IMR-90 (cell line): Measurements from ENCODE around the gene PCID2. TPM values are rescaled to one million over a fixed set of nuclear protein-coding genes. Genes with fewer than 3 reads are reported as not detected.

Source experiments
- ATAC-seq: fragments of 200-7000 bp; cut with Tn5 transposase; 2 replicates; pipeline ENCODE4 v1.9.1; 2020; ENCODE audit warnings: low read depth, mild to moderate bottlenecking, moderate library complexity
- BruUV-seq: library from RNA; stranded (reverse); fragments of 400-500 nt; replicated peaks from 2 replicates; lab custom pipeline; 2021; lab: Mats Ljungman, UMichigan
- CTCF ChIA-PET: fragments of 300-600 bp; formaldehyde crosslinking; extraction: SDS; loops from one replicate; lab custom pipeline; 2021; ENCODE audit warnings: antibody characterized with exemption; lab: Yijun Ruan, JAX
- POLR2A ChIA-PET: fragments of 300-600 bp; sonication (Branson Sonifier 250); formaldehyde crosslinking; loops from one replicate; lab custom pipeline; 2022; ENCODE audit warnings: antibody characterized with exemption; ENCODE audit not compliant: unreplicated experiment; lab: Charles Lee
- DNase-seq: peaks from one replicate; pipeline ENCODE4 v3.0.0; 2013
- H2AFZ ChIP-seq: replicated peaks from 2 replicates; pipeline ENCODE3; 2013; ENCODE audit warnings: low read length, mild to moderate bottlenecking; ENCODE audit not compliant: poor library complexity
- H2AK5ac ChIP-seq: 2 replicates; pipeline ENCODE4 v1.6.1; 2013; ENCODE audit warnings: low read depth, low read length, inconsistent platforms
- H2AK9ac ChIP-seq: replicated peaks from 2 replicates; pipeline ENCODE3; 2013; ENCODE audit warnings: mild to moderate bottlenecking, low read depth, low read length, moderate library complexity; ENCODE audit not compliant: poor library complexity
- H2BK120ac ChIP-seq: 2 replicates; pipeline ENCODE4 v1.6.1; 2013; ENCODE audit warnings: low read depth, low read length, inconsistent platforms
- H2BK15ac ChIP-seq: 3 replicates; pipeline ENCODE4 v1.6.1; 2013; ENCODE audit warnings: low read depth, low read length, inconsistent platforms
- H2BK20ac ChIP-seq: 2 replicates; pipeline ENCODE4 v1.6.1; 2013; ENCODE audit warnings: low read depth, mild to moderate bottlenecking, inconsistent platforms, low read length, moderate library complexity
- H2BK5ac ChIP-seq: 2 replicates; pipeline ENCODE4 v1.6.1; 2013; ENCODE audit warnings: mild to moderate bottlenecking, low read depth, low read length, inconsistent platforms; ENCODE audit not compliant: poor library complexity, severe bottlenecking
- H3K14ac ChIP-seq: replicated peaks from 2 replicates; pipeline ENCODE4 v1.6.1; 2013; ENCODE audit warnings: low read depth, low read length, inconsistent platforms
- H3K18ac ChIP-seq: 2 replicates; pipeline ENCODE4 v1.6.1; 2013; ENCODE audit warnings: low read depth, low read length, control low read depth
- H3K23ac ChIP-seq: 2 replicates; pipeline ENCODE4 v1.6.1; 2013; ENCODE audit warnings: low read depth, low read length, inconsistent platforms
- H3K27ac ChIP-seq: 2 replicates; pipeline ENCODE4 v1.5.1; 2013; ENCODE audit warnings: mild to moderate bottlenecking, control low read depth, low read length; ENCODE audit not compliant: insufficient read depth
- H3K27me3 ChIP-seq: 2 replicates; pipeline ENCODE4 v1.6.1; 2013; ENCODE audit warnings: low read length; ENCODE audit not compliant: control insufficient read depth, insufficient read depth
- H3K36me3 ChIP-seq: 2 replicates; pipeline ENCODE4 v1.6.1; 2013; ENCODE audit warnings: low read length, mixed read lengths; ENCODE audit not compliant: control insufficient read depth, insufficient read depth
- H3K4ac ChIP-seq: 2 replicates; pipeline ENCODE4 v1.6.1; 2013; ENCODE audit warnings: low read depth, low read length, inconsistent platforms
- H3K4me1 ChIP-seq: 2 replicates; pipeline ENCODE4 v1.6.1; 2013; ENCODE audit warnings: low read length, mixed read lengths; ENCODE audit not compliant: control insufficient read depth, insufficient read depth
- H3K4me2 ChIP-seq: 2 replicates; pipeline ENCODE4 v1.6.1; 2013; ENCODE audit warnings: low read depth, mild to moderate bottlenecking, control low read depth, low read length, moderate library complexity
- H3K4me3 ChIP-seq: 2 replicates; pipeline ENCODE4 v1.5.1; 2013; ENCODE audit warnings: low read depth, mild to moderate bottlenecking, control low read depth, low read length, moderate library complexity; ENCODE audit not compliant: insufficient read depth
- H3K56ac ChIP-seq: 2 replicates; pipeline ENCODE4 v1.6.1; 2013; ENCODE audit warnings: low read length, inconsistent platforms; ENCODE audit not compliant: insufficient read depth; ENCODE audit errors: extremely low read depth
- H3K79me1 ChIP-seq, 2 experiments: 2 replicates each; pipeline ENCODE4 v1.6.1; 2013; ENCODE audit warnings: low read length in 2 of 2, inconsistent platforms in 1 of 2, low read depth in 1 of 2
- H3K9ac ChIP-seq: 2 replicates; pipeline ENCODE4 v1.6.1; 2013; ENCODE audit warnings: low read depth, low read length, control low read depth
- H3K9me1 ChIP-seq: 2 replicates; pipeline ENCODE4 v1.6.1; 2013; ENCODE audit warnings: low read length, inconsistent platforms; ENCODE audit not compliant: insufficient read depth
- H3K9me3 ChIP-seq: 2 replicates; pipeline ENCODE4 v1.6.1; 2013; ENCODE audit warnings: low read length; ENCODE audit not compliant: control insufficient read depth, insufficient read depth
- H4K20me1 ChIP-seq: 2 replicates; pipeline ENCODE4 v1.6.1; 2013; ENCODE audit warnings: low read length, inconsistent platforms; ENCODE audit not compliant: insufficient read depth
- H4K5ac ChIP-seq: 2 replicates; pipeline ENCODE4 v1.6.1; 2013; ENCODE audit warnings: mild to moderate bottlenecking, low read depth, low read length, control low read depth
- H4K8ac ChIP-seq, 2 experiments: 2 replicates each; pipeline ENCODE4 v1.6.1; 2013; ENCODE audit warnings: low read depth in 2 of 2, low read length in 2 of 2, control low read depth in 1 of 2, inconsistent platforms in 1 of 2
- H4K91ac ChIP-seq: 2 replicates; pipeline ENCODE4 v1.6.1; 2013; ENCODE audit warnings: low read depth, low read length, inconsistent platforms; ENCODE audit not compliant: insufficient read depth
- BHLHE40 ChIP-seq: fragments of 150-350 bp; IDR thresholded peaks from 2 replicates; pipeline ENCODE4 v1.6.1; 2016; ENCODE audit warnings: mild to moderate bottlenecking, low read depth, low read length
- CEBPB ChIP-seq: IDR thresholded peaks from 2 replicates; pipeline ENCODE4 v1.6.1; 2012; ENCODE audit warnings: low read depth, low read length, improper control_type of control experiment
- FOS ChIP-seq: fragments of 150-350 bp; IDR thresholded peaks from 2 replicates; pipeline ENCODE4 v1.6.1; 2016; ENCODE audit warnings: low read depth, low read length
- MAZ ChIP-seq: IDR thresholded peaks from 2 replicates; pipeline ENCODE4 v1.6.1; 2012; ENCODE audit warnings: low read depth, mild to moderate bottlenecking, low read length, improper control_type of control experiment, moderate library complexity, borderline replicate concordance
- MXI1 ChIP-seq: IDR thresholded peaks from 2 replicates; pipeline ENCODE4 v1.6.1; 2012; ENCODE audit warnings: low read depth, mild to moderate bottlenecking, low read length, moderate library complexity, borderline replicate concordance
- NFE2L2 ChIP-seq: fragments of 150-350 bp; IDR thresholded peaks from 2 replicates; pipeline ENCODE4 v1.6.1; 2016; ENCODE audit warnings: low read depth, mild to moderate bottlenecking, low read length
- POLR2A ChIP-seq: IDR thresholded peaks from 2 replicates; pipeline ENCODE4 v1.6.1; 2012; ENCODE audit warnings: mild to moderate bottlenecking, low read depth, low read length
- RAD21 ChIP-seq: IDR thresholded peaks from 2 replicates; pipeline ENCODE4 v1.6.1; 2012; ENCODE audit warnings: low read length, improper control_type of control experiment
- RCOR1 ChIP-seq: IDR thresholded peaks from 2 replicates; pipeline ENCODE4 v1.6.1; 2012; ENCODE audit warnings: mild to moderate bottlenecking, low read length, improper control_type of control experiment; ENCODE audit not compliant: insufficient replicate concordance
- RFX5 ChIP-seq: IDR thresholded peaks from 2 replicates; pipeline ENCODE4 v1.8.0; 2012; ENCODE audit warnings: low read depth, mild to moderate bottlenecking, low read length, moderate library complexity
- WGBS, 2 experiments: methylation state at CpG; one replicate each; pipeline versions ENCODE4 v1.1.5 to v1.1.7; 2013; ENCODE audit warnings: missing lambda C conversion rate in 2 of 2; ENCODE audit not compliant: insufficient read length in 1 of 2; ENCODE audit errors: extremely low coverage in 2 of 2; 5-methylcytosine and 5-hydroxymethylcytosine counted together
- dilution Hi-C: fragments of 300-500 bp; cut with HindIII; formaldehyde crosslinking; loops from one replicate; pipeline ENCODE4 v1.14.3; 2018; ENCODE audit warnings: low sequenced_read_pairs; ENCODE audit not compliant: unreplicated experiment
- in situ Hi-C: fragments of 300-500 bp; cut with MboI; formaldehyde crosslinking; loops from 3 replicates; pipeline ENCODE4 v1.14.3; 2019; ENCODE audit warnings: low sequenced_read_pairs, inconsistent platforms, mixed read lengths
- intact Hi-C: fragments of 100-400 bp; cut with micrococcal nuclease; formaldehyde crosslinking; loops from 2 replicates; pipeline ENCODE4 v1.10.0; 2022
- polyA plus RNA-seq, 3 experiments: library from polyadenylated mRNA; depleted of rRNA; stranded (reverse); fragments of >200 nt; gene quantifications; 2 replicates each; pipeline ENCODE4 v1.2.3, GENCODE V29; 2012; ENCODE audit warnings: low replicate concordance in 1 of 3
- total RNA-seq: library from RNA; depleted of rRNA; stranded (reverse); fragments of >200 nt; gene quantifications from 2 replicates; pipeline ENCODE4 v1.2.3, GENCODE V29; 2012
- TF ChIP-seq, protein P1 (sequence below): fragments of 150-350 bp; IDR thresholded peaks from 2 replicates; pipeline ENCODE4 v1.6.1; 2017; ENCODE audit warnings: mild to moderate bottlenecking, antibody characterized with exemption, low read length, low read depth
- TF ChIP-seq, protein P2 (sequence below): conservative IDR thresholded peaks from 2 replicates; pipeline ENCODE4 v1.5.1; 2012; ENCODE audit warnings: mild to moderate bottlenecking, low read depth, low read length, improper control_type of control experiment
- TF ChIP-seq, protein P3 (sequence below): fragments of 150-350 bp; IDR thresholded peaks from 2 replicates; pipeline ENCODE4 v1.6.1; 2016; ENCODE audit warnings: low read depth, mild to moderate bottlenecking, low read length, moderate library complexity, borderline replicate concordance

The PCID2 gene
- total and polyA plus RNA-seq, 2 of the 4 experiments (the other 2 are of a cell fraction) = 83.5 to 90.9 TPM

DNA sequence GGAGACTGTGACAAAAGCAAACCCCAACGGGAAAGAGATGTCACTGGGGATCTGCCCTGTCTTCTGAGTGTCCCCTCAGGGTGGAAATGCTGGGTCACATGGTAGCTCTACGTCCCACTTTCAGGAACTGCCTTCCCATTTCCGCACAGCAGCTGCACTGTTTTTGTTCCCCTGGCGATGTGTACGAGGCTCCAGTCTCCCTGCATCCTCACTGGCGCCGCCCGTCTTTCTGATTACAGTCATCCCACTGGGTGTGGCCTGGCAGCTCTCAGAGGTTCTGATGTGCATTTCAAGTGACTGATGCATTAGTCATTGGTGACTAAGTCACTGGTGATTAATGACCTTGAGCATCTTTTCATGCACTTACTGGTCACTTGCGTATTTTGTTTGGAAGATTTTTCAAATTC, 21.2 kb downstream of the PCID2 start:
- H2AK5ac ChIP-seq = peak overlapping the region; percentile 94
- peak overlapping the region; percentile 94 for H4K5ac ChIP-seq
- no peaks in the 10 kb centered on the region for H4K20me1 ChIP-seq
- CTCF ChIA-PET = interaction anchor here (0.9 kb wide), 1 partner anchor 8 kb away, joined by 3 read pairs; no protein-coding TSS in a partner anchor
- H3K56ac ChIP-seq = peak overlapping the region; percentile 86
- peak overlapping the region; percentile 80 for H3K23ac ChIP-seq
- peak overlapping the region; percentile 90 for H2AK9ac ChIP-seq
- POLR2A ChIA-PET = interaction anchor here (1.3 kb wide), 1 partner anchor 22 kb away, joined by 4 read pairs; the partner anchor contains the start of genes CUL4A and PCID2
- peak overlapping the region; percentile 87 to 97 for H4K8ac ChIP-seq
- peak overlapping the region; percentile 47 for H3K9ac ChIP-seq
- in situ Hi-C loops (no loop called here), dilution Hi-C loops (no loop called here), intact Hi-C loops (loop anchor here (1.0 kb wide), 1 partner anchor 9 kb away; no protein-coding TSS in a partner anchor)
- H3K4me1 ChIP-seq = peaks cover 21% of the 10 kb centered on the region
- peak; percentile 98 for ATAC-seq
- peak overlapping the region; percentile 97 for H3K4ac ChIP-seq
- H2AFZ ChIP-seq = peak overlapping the region; percentile 24
- H3K9me1 ChIP-seq = peaks cover 16% of the 10 kb centered on the region
- peak overlapping the region; percentile 96 for H2BK5ac ChIP-seq
- peaks cover 41% of the 10 kb centered on the region for H3K36me3 ChIP-seq
- peak overlapping the region; percentile 95 for H3K14ac ChIP-seq
- TF ChIP-seq FOS (peak; percentile 98), RFX5 (no peak), MXI1 (no peak), BHLHE40 (peak; percentile 57), RCOR1 (peak; percentile 23), POLR2A (peak; percentile 62; the same call in 1 of the 2 replicates), CEBPB (peak; percentile 42), MAZ (no peak), RAD21 (no peak), NFE2L2 (no peak; the same call in 1 of the 2 replicates)
- TF ChIP-seq, protein P1, sequence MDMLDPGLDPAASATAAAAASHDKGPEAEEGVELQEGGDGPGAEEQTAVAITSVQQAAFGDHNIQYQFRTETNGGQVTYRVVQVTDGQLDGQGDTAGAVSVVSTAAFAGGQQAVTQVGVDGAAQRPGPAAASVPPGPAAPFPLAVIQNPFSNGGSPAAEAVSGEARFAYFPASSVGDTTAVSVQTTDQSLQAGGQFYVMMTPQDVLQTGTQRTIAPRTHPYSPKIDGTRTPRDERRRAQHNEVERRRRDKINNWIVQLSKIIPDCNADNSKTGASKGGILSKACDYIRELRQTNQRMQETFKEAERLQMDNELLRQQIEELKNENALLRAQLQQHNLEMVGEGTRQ = peak; percentile 84
- TF ChIP-seq, protein P2, sequence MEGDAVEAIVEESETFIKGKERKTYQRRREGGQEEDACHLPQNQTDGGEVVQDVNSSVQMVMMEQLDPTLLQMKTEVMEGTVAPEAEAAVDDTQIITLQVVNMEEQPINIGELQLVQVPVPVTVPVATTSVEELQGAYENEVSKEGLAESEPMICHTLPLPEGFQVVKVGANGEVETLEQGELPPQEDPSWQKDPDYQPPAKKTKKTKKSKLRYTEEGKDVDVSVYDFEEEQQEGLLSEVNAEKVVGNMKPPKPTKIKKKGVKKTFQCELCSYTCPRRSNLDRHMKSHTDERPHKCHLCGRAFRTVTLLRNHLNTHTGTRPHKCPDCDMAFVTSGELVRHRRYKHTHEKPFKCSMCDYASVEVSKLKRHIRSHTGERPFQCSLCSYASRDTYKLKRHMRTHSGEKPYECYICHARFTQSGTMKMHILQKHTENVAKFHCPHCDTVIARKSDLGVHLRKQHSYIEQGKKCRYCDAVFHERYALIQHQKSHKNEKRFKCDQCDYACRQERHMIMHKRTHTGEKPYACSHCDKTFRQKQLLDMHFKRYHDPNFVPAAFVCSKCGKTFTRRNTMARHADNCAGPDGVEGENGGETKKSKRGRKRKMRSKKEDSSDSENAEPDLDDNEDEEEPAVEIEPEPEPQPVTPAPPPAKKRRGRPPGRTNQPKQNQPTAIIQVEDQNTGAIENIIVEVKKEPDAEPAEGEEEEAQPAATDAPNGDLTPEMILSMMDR = no peak
- TF ChIP-seq, protein P3, sequence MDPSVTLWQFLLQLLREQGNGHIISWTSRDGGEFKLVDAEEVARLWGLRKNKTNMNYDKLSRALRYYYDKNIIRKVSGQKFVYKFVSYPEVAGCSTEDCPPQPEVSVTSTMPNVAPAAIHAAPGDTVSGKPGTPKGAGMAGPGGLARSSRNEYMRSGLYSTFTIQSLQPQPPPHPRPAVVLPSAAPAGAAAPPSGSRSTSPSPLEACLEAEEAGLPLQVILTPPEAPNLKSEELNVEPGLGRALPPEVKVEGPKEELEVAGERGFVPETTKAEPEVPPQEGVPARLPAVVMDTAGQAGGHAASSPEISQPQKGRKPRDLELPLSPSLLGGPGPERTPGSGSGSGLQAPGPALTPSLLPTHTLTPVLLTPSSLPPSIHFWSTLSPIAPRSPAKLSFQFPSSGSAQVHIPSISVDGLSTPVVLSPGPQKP = no peak
- H3K27ac ChIP-seq = peak overlapping the region; percentile 94
- 6% methylated on average over 7 of the region's 9 CpGs; no CpG with 5 or more reads in 1 of the 2 experiments for WGBS, 2 experiments
- peak overlapping the region; percentile 95 for H2BK20ac ChIP-seq
- no TSS peak for BruUV-seq
- H3K4me2 ChIP-seq = peak overlapping the region; percentile 29
- no peaks in the 10 kb centered on the region for H3K27me3 ChIP-seq
- peak overlapping the region; percentile 7; the same call in 1 of the 2 replicates for H3K4me3 ChIP-seq
- H2BK120ac ChIP-seq = peak overlapping the region; percentile 97
- H2BK15ac ChIP-seq = peak overlapping the region; percentile 78
- DNase-seq = peak; percentile 100
- H3K79me1 ChIP-seq = peaks cover 42 to 70% of the 10 kb centered on the region in 2 experiments
- peak overlapping the region; percentile 93 for H3K18ac ChIP-seq
- H3K9me3 ChIP-seq = peaks cover 7% of the 10 kb centered on the region; the same call in 1 of the 2 replicates
- peak overlapping the region; percentile 99 for H4K91ac ChIP-seq
